Ovary (tissue), 9 donors: ENCODE data around the gene MIEF1. TPM values are rescaled to one million over a fixed set of nuclear protein-coding genes. Genes with fewer than 3 reads are reported as not detected.

Experiments
- DNase-seq, 5 donors: peaks; one replicate each; pipeline ENCODE4 v3.0.0-alpha.2; 2019 to 2020
- H3K27ac ChIP-seq, 2 donors: fragments of 200-600 bp; one replicate each; pipeline versions ENCODE4 v1.5.1 to v1.8.0; 2019 to 2022
- H3K27me3 ChIP-seq: fragments of 200-600 bp; one replicate; pipeline ENCODE4 v1.8.0; 2022
- H3K36me3 ChIP-seq: fragments of 200-600 bp; sonication (generic); one replicate; pipeline ENCODE4 v1.5.1; 2019
- H3K4me1 ChIP-seq: one replicate; pipeline ENCODE4 v1.8.1; 2013; ENCODE audit warnings: mild to moderate bottlenecking, moderate library complexity; ENCODE audit not compliant: insufficient read depth
- H3K4me3 ChIP-seq: fragments of 200-600 bp; sonication (generic); one replicate; pipeline ENCODE4 v1.5.1; 2017
- H3K9me3 ChIP-seq, 2 donors: fragments of 200-600 bp in 1 of 2; sonication (generic) in 1 of 2; one replicate each; pipeline versions ENCODE4 v1.5.1 to v1.8.1; 2013 to 2019; ENCODE audit warnings: mild to moderate bottlenecking in 1 of 2, moderate library complexity in 1 of 2
- EP300 ChIP-seq: sonication (generic); formaldehyde crosslinking; IDR thresholded peaks from one replicate; pipeline ENCODE4 v1.6.1; 2017; ENCODE audit warnings: antibody characterized with exemption
- POLR2A ChIP-seq: fragments of 450-650 bp; IDR thresholded peaks from one replicate; pipeline ENCODE4 v1.6.1; 2017; ENCODE audit warnings: antibody characterized with exemption, mild to moderate bottlenecking, moderate library complexity
- whole genome bisulfite sequencing, 3 donors: extraction: QIAGEN DNeasy Blood & Tissue Kit in 1 of 3; methylation state at CpG; one replicate each; pipeline versions ENCODE4 v1.1.5 to v1.1.7; 2013 to 2017; 5-methylcytosine and 5-hydroxymethylcytosine counted together
- intact Hi-C, 4 donors: fragments of 100-400 bp; cut with DNase I; formaldehyde crosslinking; loops; one replicate each; pipeline versions ENCODE4 v1.11.0 to v1.15.1; 2022 to 2023
- polyA plus RNA-seq, 2 donors: library from polyadenylated mRNA; stranded (reverse); fragments of 200-250 nt in 1 of 2; fragments of 350-450 nt in 1 of 2; fragmentation: Illumina TruSeq in 1 of 2; extraction: RNeasy Lipid Tissue Mini Kit (QIAGEN cat#74804) in 1 of 2; gene quantifications; one replicate each; pipeline ENCODE4 v1.2.3, GENCODE V29; 2013 to 2014
- total RNA-seq, 7 donors: library from RNA; depleted of rRNA in 2 of 7; stranded (reverse); fragments of >200 nt in 2 of 7; fragmentation: NEBNext Ultra II Directional in 3 of 7; extraction: Animal tissue kit (Norgen Biotek cat#: 25700) in 3 of 7; gene quantifications; one replicate each; pipeline versions ENCODE4 v1.1.0 to v1.2.4, GENCODE V29; 2016 to 2023
- TF ChIP-seq, protein P1 (sequence below), 3 donors: fragments of 450-650 bp in 2 of 3; fragments of 200-600 bp in 1 of 3; IDR thresholded peaks; one replicate each; pipeline versions ENCODE4 v1.5.1 to v1.8.0; 2016 to 2022; ENCODE audit warnings: antibody characterized with exemption in 3 of 3, mild to moderate bottlenecking in 1 of 3
- donor health status: DM: no; HTN: no; CAD: no; lungs with moderate emphysema.
- donor health status: DM: no; HTN: no; CAD: no.
- donor health status: Bipolar disorder and iron deficiency.
- donor health status: DM: yes; HTN: yes; CAD: no.
- donor health status: DM: no; HTN: no; CAD: no.
- donor health status: DM: yes; HTN: yes; CAD: no.

Gene MIEF1
- total and polyA plus RNA-seq, 9 donors: 11.4 to 23.9 (median 19.9) TPM

DNA sequence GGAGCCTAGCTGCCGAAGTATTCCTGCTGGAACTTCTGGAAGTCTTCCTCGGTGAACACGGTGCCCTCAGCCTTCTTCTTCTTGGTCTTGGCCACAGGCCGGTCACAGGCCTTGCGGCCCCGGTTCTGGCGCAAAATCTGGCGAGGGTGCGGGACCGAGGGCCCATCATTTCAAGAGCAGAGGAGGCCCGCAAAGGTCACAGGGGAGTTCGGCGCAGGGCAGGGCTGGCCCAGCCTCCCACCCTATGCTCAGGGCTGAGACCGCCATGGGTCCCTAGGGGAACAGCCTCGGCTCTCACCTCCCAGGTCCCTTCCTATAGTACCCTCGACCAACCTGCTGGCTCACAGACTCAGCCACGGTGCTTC is 27.4 kb downstream of the MIEF1 start:
- intact Hi-C loops: loop anchor here (5.0 to 10.0 kb wide), 7 partner anchors 125 to 665 kb away; partner anchors contain the start of genes RPL3 (in 2 of the 4), CBX7 (in 1 of the 4) and SYNGR1 (in 1 of the 4)
- WGBS, 3 donors: 46 to 59% (median 52%) methylated on average over 17 of the region's 17 CpGs

GRCh38 chr22:39530116-39530515 is 28.0 kb downstream of the MIEF1 start:
- DNase-seq: no peak
- Histone ChIP-seq H3K4me3 (no peak overlapping the region), H3K4me1 (peaks cover 14% of the 10 kb centered on the region), H3K9me3 (no peaks in the 10 kb centered on the region), H3K36me3 (no peaks in the 10 kb centered on the region), H3K27ac (no peak overlapping the region), H3K27me3 (no peaks in the 10 kb centered on the region)
- intact Hi-C loops: loop anchor here (5.0 to 10.0 kb wide), 4 partner anchors 213 to 817 kb away; partner anchors contain the start of genes ADSL (in 1 of the 4) and RPL3 (in 1 of the 4)
- TF ChIP-seq POLR2A (no peak), EP300 (no peak)
- TF ChIP-seq, protein P1, sequence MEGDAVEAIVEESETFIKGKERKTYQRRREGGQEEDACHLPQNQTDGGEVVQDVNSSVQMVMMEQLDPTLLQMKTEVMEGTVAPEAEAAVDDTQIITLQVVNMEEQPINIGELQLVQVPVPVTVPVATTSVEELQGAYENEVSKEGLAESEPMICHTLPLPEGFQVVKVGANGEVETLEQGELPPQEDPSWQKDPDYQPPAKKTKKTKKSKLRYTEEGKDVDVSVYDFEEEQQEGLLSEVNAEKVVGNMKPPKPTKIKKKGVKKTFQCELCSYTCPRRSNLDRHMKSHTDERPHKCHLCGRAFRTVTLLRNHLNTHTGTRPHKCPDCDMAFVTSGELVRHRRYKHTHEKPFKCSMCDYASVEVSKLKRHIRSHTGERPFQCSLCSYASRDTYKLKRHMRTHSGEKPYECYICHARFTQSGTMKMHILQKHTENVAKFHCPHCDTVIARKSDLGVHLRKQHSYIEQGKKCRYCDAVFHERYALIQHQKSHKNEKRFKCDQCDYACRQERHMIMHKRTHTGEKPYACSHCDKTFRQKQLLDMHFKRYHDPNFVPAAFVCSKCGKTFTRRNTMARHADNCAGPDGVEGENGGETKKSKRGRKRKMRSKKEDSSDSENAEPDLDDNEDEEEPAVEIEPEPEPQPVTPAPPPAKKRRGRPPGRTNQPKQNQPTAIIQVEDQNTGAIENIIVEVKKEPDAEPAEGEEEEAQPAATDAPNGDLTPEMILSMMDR (IDR thresholded peaks at IDR 0.05): no peak
- WGBS, 3 donors: 75 to 78% (median 77%) methylated on average over 6 of the region's 6 CpGs

More for the DNA sequence above, 27.4 kb downstream of the MIEF1 start:
- no peaks in the 10 kb centered on the region for H3K9me3 ChIP-seq
- TF ChIP-seq POLR2A: no peak
- TF ChIP-seq, protein P1 (IDR thresholded peaks at IDR 0.05): no peak
- H3K4me1 ChIP-seq: peaks cover 16% of the 10 kb centered on the region
- no peak overlapping the region for H3K27ac ChIP-seq
- no peaks in the 10 kb centered on the region for H3K36me3 ChIP-seq
- no peaks in the 10 kb centered on the region for H3K27me3 ChIP-seq
- DNase-seq: no peak
- H3K4me3 ChIP-seq: no peak overlapping the region

DNA sequence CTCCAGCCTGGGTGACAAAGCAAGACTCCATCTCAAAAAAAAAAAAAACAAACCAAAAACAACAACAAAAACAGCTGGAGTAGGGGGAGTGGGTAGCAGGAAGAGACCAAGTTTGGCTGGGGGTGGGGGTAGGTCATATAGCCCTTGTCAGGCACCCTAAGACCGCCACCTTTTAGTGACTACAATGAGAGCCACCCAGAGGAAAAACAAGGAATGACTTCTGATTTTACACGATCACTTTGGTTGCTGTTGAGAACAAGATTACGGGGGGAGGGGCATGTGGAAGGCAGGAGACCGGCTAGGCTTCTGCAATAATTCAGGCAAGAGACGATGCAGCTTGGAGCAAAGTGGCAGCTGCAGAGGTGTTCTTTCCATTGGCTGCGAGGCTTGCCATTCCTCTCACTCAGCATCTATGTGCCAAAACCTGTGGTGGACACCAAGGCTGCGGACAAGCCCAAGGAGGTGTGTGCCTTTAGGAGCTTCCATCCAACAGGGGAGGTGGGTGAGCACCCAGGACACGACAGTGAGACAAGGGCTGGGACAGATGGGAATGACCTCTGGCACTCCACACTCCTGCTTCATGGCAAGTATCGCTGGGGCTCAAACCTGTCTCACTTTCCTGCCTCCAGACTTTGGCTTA is 28.7 kb downstream of the MIEF1 start:
- WGBS, 3 donors: 35 to 38% (median 37%) methylated on average over 9 of the region's 9 CpGs
- Histone ChIP-seq H3K4me1 (peaks cover 14% of the 10 kb centered on the region), H3K27me3 (no peaks in the 10 kb centered on the region), H3K9me3 (no peaks in the 10 kb centered on the region), H3K36me3 (no peaks in the 10 kb centered on the region), H3K4me3 (no peak overlapping the region), H3K27ac (no peak overlapping the region)
- peak in 3 of 5 donors; percentile 14 to 42 (median 35) for DNase-seq
- no peak for TF ChIP-seq POLR2A
- TF ChIP-seq, protein P1 (IDR thresholded peaks at IDR 0.05): no peak
- no peak for TF ChIP-seq EP300
- intact Hi-C loops: loop anchor here (5.0 to 10.0 kb wide), 4 partner anchors 214 to 816 kb away; partner anchors contain the start of genes ADSL (in 1 of the 4) and RPL3 (in 1 of the 4)

- Histone ChIP-seq H3K9me3 (no peaks in the 10 kb centered on the region), H3K4me1 (peaks cover 14% of the 10 kb centered on the region), H3K27me3 (no peaks in the 10 kb centered on the region), H3K36me3 (no peaks in the 10 kb centered on the region), H3K4me3 (peak within 1 kb of the TSS; percentile 68), H3K27ac (peak within 1 kb of the TSS; percentile 38 to 75)
- intact Hi-C loops: loop anchor here (5.0 to 10.0 kb wide), 4 partner anchors 215 to 815 kb away; partner anchors contain the start of genes ADSL (in 1 of the 4) and RPL3 (in 1 of the 4)
- TF ChIP-seq EP300 (no peak), POLR2A (peak; percentile 68)
- TF ChIP-seq, protein P1 (IDR thresholded peaks at IDR 0.05): no peak
- WGBS, 3 donors: 0 to 1% (median 0%) methylated on average over 42 to 67 of the region's 67 CpGs
- DNase-seq: peak; percentile 99 to 100 (median 100)
Measured at GRCh38 chr22:39532215-39533073, 30.4 kb downstream of the MIEF1 start, which contains the start of gene RPS19BP1. RPS19BP1 (minus strand) TSS chr22:39532748; CDS start chr22:39532738, 10 bp downstream.
